NCI-H345 treated with DMSO at 0.1 percent for 48 hours (cell line): ENCODE measurements around the gene ADAMTS6.

Source experiments
- DNase-seq: peaks from one replicate; lab custom pipeline; 2025; ENCODE audit not compliant: unreplicated experiment; lab: John Stamatoyannopoulos, UW

The ADAMTS6 gene

DNA sequence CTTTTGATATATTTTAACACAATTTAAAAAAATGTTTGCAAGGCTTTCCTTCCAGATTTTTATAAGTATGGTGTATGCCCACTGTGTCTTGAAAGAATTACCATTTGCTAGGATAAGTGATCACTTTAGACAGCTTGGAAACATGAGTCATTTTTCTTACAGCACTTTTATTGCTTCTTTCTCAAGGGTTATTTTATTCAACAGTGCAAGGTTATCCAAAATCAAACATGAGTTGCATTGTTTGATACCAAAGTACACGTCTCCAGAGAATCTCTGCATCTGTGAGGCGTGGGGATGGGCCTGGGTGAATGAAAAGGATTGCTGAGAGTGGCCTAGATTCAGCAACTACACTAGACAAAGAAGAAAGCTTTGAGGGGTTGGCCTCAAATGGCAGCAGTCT, 329.6 kb downstream of the ADAMTS6 start:
- no peak for DNase-seq

DNA sequence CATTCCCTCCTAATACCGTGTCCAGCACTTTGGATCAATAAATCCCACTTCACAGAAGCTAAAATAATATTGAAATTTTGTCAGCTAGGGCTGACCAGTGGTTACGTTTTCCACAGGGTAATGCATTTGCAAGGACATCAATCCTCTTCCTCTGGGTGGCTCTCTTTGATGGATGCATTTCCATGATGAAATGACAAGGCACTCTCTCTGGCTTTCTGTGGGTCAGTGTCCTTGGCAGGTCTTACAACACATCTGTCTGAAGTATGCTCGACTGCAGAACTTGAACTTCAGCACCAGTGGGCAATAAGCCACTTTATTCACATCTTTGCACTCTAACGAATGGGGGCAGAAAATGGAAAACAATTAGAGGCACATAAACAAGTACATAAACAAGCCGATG, 330.1 kb downstream of the ADAMTS6 start:
- DNase-seq: no peak

DNA sequence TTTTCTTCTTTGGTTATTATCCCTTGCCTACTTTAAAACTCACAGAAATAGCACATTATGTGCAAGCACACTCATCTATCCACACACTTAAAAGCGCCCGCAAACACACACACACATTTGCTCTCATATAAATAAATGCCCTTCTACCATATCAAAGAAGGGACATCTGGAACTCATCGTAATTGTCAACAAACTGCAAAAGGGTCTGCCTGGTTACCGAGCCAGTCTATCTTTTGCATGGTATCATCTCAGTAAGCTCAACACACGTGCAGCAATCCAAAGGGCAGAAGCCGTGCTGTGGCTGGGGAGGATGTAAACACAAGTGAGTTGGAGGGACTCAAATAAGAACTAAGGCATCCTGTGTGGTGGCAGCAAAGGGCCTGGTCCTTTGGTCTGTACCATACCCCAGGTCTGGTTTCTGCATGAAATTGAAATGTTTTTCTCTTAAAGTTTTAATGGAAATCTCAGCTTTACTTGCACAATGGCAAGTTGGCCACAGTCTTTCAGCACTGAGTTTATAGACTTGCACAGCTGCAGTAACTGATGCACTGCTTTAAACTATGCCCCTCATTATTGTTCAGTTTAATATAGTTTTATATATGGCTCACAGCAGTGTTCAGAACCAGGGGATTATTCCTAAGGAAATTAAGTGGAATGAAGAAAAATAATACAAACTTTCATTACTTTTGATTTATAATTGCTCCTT, 331.0 kb downstream of the ADAMTS6 start:
- no peak for DNase-seq

DNA sequence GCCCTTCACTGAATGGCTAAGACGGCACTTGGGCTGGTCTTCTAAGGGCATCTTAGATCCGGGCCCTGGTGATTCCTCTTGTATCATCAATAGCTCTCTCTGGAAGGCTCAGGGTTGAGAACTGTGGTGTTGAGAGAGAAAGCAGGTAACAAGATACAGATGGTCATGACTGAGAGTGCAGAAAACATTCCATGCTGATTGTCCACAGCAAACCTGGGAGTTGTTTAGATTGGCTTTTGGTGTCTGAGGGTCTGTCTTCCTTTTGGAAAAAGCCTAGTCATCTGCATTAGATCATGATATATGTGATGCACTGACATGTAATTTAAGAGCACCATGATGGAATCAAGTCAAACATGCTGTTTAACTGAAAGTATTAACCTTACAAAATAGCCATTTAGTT, 331.9 kb downstream of the ADAMTS6 start:
- no peak for DNase-seq

DNA sequence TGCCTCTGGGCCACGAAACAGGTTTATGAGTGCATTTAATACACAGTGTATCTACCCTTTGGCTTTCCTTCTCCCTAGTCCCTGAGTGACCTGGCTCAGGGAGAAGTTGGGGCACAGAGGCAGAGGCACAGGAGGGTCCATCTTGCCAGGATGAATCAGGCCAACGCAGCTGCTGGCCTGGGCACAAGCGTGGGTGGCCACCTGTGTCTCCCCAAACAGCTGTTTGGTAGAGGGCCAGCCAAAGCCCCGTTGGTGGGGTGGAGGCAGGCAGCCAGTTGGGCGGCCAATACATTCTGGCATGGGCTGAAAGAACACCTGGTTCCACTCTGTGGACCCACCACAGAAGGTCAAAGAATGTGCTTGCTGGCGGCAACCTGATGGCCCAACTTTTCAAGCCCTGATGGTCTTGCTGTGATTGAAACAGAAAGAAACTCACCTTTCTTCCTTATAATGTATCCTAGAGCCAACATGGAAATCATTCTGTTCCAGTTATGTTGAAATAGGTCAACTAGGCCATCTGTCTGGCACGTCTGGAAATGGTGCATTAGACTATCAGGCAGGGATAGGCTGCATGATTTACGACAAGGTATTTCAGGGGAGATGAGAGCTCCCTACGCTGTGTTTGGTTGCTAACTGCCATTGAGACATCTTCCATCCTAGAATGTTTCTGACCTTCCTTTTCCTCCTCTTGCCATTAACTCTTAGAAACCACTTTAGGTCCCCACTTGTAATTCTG, 337.4 kb downstream of the ADAMTS6 start:
- DNase-seq: no peak

DNA sequence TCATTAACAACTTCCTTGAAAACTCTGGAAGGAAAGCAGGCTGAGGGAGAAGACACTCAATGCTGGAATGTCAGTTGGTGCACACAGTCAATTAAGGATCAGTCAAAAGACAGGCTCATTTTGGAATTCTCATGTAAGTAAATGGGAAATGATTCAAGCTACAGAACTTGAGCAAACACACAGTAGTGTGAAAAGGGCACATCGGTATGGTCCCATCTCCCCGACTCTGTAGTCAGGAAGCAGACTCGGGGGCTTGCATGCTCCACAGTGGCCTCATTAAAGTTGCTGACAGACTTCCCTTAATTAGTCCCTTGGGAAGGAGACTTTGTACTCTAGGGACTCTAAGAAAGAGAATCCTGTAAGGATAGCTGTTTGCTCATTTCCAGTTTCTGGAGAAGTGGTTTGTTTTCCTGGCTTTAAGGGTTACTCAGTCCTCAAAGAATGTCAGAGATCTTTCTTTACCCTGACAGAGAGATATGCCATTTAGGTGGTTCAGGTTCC, 339.2 kb downstream of the ADAMTS6 start:
- no peak for DNase-seq

DNA sequence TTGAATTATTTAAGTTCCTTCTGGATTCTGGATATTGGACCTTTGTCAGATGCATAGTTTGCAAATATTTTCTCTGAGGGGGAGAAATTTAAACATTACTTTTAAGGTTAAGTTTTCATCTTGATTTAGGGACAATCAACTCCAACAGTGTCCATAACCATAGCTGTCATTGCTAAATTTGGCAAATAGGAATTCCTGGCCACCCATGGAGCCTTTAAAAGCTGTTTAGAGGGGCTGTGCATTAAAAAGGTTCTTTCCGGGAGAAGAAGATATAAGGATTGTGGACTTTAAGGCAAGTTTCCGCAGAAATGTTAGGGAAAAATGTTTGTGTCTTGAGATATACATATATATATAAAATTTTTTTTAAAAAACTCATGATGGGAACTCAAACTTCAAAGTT, 339.7 kb downstream of the ADAMTS6 start:
- no peak for DNase-seq

DNA sequence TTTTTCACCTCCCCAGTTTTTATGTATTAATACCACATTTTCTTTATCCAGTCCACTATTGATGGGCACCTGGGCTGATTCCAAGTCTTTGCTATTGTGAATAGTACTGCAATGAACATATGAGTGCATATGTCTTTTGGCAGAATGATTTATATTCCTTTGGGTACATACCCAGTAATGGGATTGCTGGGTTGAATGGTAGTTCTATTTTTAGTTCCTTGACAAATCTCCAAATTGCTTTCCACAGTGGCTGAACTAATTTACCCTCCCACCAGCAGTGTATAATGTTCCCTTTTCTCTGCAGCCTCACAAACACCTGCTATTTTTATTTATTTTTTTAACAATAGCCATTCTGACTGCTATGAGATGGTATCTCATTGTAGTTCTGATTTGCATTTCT, 340.2 kb downstream of the ADAMTS6 start:
- peak; percentile 50 for DNase-seq

DNA sequence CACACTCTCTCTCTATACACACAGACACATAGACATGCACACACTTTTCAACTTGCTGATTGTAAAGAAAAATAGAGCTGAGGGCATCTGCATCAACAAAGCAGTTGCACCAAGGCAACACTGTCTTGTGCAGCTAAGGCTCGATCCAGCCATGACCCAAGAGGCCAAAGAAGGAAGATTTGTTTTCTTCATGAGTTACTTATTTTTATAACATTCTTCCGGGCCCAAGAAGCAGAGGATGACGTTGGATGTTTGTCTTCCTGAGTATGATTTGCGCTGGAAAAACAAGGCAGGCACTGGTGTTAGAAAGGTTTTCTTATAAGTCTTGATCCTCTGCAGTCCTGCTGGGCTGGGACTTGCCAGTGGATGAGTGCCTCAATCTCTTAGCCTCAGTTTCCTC, 344.1 kb downstream of the ADAMTS6 start:
- no peak for DNase-seq

DNA sequence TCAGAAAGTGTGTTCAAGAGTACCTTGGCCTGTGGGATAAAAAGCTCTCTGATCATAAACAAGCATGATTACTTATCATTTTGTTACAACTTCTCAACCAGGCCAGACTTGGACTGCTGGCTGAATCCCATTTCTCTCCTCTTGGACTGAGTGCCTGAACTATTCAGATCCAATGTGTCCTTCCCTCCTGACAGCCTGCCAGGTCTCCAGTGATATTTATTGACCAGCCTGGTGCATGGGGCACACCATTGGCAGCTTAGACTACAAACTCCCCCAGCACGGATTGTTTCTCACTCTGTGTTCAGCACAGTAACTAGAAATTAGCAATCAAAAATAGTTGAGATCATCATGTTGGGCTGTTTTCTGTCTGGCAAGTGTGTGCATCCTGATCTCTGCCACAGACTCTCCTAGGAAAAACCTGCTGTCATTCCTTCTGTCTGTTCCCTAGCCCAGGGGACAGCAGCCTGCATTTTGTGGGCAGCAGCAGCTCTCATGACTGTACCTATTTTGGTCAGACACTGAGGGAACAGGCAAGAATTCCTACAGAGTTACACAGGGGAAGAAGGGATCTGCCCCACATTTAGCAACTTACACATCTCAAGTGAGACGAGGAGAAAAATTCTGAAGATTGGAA, 348.1 kb downstream of the ADAMTS6 start:
- no peak for DNase-seq

DNA sequence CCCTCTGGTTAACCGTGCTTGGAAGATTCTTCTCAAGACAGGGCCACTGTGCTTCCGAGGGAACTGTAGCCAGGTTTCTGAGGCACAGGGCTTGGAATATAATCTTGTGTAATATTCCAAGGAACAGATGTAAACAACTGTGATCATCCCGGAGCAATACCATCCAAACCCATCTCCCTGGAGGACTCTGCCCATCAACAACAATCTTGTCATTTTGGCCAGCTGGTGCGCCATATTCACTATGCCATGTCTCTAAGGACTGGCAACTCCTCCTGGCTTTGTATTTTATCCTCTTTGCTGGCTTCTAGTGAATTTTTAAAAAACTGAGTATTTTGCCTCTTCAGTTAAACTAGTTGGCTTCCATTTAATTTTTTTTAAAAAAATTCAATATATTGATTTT, 349.3 kb downstream of the ADAMTS6 start:
- no peak for DNase-seq

DNA sequence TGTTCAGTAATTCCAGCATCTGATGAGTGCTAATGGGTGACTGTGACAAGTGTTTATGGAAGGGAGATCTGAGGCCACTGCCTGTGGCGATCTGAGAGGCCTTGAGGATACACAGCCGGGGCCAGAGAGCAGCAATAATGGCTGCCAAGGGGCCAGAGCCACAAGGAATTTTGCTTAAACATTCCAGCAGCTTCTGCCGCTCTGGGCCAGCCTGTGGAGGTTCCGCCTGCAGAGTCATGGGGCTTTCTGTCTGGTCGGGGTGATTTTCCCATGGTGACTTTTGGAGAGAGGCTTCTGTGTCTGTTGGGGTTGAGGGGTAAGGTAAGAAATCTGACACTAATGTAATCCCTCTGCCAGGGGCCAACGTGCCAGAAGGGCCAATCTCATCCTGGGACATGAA, 353.5 kb downstream of the ADAMTS6 start:
- no peak for DNase-seq

DNA sequence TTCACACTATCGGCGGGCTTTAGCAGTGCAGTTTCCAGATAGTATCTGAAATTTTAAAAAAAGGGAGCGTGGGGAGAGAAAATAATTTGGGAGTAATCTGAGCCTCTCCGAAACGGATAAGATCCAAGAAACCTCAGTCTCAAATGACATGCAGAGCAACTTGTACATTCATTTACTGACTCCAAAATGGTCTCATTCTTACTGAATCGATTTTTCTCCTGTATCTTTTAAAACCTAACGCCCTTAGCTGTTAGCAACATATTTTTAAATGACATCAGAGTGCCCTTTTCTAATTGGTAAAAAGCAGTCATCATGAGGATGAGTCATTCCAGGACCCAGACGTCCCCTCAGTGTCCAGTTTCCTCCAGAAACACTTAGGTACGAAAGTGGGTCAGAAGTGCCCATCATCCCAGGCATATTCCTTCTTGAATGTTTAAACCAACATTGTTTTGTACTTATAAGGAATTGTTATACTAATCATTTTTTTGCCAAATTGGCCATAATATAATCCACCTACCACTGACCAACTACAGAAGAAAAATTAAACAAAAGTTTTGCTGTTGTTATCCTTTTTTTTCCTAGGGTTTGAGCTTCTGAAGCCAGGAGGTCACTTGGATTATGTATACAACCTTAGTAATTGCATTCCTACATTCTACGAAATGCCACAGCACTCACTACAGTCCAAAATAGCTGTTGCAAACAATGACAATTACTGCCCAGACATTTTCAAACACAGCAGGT, 354.4 kb downstream of the ADAMTS6 start:
- DNase-seq: no peak

DNA sequence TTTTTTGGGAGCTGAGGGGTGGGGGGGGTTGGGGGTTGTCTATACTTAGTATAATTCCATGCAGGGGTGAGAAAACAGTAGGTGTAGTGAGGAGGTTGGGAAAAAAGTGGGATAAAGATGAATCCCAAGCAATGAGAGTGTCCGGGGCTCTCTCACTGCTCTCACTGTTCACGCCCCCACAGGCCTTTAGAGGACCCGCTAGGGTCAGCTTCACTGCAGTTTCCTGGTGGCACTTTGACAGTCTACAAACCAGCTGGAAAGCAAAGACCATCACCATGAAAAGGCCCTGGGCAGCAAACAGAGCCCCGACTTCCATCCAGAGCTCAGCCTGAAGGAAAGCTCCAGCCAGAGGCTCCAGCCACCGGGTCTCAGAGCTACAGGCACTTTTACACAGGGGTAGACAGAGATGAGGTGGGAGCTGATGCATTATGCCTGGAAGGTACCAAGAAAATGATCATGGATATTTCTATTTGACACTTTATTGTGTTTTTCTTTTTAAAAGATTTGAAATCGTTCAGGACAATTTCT, 355.1 kb downstream of the ADAMTS6 start:
- DNase-seq: no peak

DNA sequence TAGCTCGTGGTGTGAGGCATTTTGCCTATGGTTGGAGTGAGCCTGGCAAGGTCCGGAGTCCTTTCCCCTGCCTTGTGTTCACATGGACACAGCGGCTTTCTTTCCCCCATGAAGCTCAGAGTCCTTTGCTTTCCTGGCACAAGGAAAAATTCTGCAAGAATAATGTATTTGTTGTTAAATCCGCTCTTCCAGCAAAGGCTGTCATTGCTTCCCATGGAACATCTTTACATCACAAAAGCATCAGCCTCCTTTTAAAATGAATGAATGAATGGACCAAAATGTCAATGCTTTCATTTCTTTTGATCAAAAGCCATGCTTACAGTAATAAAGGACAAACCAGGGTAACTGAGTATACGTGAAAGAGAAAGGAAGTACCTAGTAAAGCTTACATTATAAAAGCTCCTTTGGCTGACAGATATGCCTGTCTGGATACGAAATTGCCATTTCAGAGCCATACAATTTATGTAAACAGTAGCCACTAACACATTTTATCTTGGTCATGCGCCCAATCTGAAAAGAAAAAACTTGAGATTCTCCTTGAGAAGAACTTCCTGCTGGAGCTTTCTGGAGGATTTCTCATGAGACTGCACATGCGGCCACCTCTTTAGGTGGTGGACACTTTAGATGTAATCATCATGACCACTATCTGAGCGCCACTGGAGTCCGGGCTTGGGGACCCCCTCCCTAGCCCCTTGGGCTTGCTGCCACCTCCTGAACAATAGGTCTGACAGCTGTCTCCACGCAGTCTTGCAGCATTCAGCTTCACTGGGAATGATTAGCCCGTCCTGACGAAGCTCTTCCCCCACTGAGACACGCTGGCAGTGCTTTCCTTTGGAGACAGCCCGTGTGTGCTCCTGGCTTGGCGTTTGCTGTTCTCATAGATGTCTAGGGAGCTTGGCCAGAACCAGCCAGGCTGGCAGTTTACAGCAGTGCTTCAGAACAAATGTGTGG, 355.9 kb downstream of the ADAMTS6 start:
- DNase-seq: peak; percentile 19

DNA sequence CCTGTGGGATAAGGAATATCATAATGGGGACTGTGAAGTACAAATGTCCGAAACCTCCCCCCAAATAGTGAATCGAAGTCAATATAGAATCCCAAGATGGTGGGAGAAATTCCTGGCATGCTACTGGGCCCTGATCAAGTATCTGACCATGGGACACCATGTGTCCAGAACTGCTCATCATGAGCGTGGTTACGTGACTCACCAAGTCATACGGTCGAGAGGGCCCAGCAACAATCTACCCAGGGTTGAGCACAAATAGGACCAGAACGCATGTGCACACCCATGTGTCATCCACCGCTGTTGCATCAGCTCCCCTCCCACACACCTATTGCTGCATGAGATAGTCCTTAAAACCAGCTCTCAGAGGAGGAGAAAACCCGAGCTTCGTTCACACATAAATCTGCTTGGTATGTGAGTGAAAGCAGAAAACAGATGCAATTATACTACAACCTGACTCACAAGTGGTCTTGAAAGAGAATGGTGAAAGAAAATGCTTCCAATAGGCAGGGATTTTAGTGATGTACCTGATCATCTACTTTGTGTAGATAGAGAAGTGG, 359.8 kb downstream of the ADAMTS6 start:
- no peak for DNase-seq

DNA sequence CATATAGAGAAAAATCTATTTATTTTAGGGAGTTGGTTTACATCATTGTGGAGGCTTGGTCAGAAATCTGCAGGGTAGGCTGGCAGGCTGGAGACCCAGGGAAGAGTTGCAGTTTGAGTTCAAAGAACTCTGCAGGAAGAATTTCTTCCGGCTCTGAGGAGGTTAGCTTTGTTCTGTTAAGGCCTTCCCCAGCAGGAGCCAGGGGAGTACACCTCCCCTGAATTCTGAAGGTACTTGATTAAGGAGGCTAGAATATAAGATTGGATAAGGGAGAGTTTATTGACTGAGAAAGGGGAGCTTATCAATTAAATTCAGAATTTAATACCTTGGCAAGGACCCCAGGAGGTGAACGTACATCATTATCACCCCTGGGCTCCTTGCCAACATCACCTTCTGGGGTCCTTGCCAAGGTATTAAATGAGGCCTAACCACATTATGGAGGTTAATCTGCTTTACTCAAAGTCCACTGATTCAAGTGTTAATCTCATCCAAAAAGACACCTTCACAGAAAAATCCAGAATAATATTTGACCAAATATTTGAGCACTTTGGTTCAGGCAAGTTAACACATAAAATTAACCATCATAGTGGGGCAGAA, 361.3 kb downstream of the ADAMTS6 start:
- peak; percentile 66 for DNase-seq

DNA sequence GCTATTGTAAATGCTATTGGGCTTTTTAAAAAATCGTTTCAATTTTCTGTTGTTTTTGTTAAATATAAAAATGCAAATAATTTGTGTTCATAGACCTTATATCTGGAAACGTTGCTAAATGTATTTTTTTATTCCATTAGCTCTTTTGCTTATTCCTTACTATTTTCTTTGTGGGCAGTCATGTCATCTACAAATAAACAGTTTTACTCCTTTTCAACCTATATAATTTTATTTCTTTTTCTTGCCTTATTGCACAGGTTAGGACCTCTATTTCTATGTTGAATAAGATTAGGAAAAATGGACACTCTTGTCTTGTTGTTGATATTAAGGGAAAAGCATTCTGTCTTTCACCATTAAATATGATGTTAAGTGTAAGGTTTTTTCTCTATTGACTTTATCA, 364.2 kb downstream of the ADAMTS6 start:
- DNase-seq: no peak

DNA sequence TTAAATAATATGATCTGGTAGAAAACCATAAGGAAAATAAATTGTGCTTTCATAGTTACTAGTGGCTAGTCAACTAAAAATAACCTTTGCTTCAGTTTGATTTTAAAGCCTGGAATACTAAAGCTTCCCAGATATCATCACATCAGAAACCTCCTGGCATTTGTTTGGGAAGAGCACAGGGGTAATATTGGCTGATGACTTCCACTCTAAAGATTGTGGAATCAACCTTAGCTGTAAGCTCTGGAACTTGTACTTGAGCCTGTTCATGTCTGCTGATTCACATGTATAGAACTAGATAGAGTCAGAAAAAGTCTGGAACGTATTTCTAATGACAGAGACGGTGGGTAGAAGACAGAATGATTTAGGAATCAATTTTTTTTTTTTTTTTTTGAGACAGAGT, 367.9 kb downstream of the ADAMTS6 start:
- DNase-seq: no peak
